NCI-H524 (cell line): ENCODE measurements around the gene GNAQ.
A peak's percentile ranks its signal among the peaks of the same experiment; 100 is the strongest.

Source experiments
- DNase-seq, 2 experiments: peaks; one replicate each; lab custom pipeline; 2025; lab: John Stamatoyannopoulos, UW

GNAQ gene

DNA sequence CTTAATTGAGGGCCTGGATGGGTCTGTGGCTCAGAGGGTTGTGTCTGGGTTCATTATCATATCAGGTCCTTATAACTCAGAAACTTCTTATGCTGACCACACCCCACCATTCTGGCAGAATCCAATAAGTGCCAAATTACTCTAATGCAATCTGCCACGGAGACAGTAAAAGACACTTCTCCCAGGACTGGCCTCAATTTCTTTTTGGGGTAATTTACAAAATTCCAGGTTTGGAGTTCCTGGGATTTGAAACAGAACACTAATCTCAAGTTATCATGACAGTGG lies 187.8 kb downstream of the GNAQ start:
- peak in 1 of 2 experiments; percentile 14 for DNase-seq

DNA sequence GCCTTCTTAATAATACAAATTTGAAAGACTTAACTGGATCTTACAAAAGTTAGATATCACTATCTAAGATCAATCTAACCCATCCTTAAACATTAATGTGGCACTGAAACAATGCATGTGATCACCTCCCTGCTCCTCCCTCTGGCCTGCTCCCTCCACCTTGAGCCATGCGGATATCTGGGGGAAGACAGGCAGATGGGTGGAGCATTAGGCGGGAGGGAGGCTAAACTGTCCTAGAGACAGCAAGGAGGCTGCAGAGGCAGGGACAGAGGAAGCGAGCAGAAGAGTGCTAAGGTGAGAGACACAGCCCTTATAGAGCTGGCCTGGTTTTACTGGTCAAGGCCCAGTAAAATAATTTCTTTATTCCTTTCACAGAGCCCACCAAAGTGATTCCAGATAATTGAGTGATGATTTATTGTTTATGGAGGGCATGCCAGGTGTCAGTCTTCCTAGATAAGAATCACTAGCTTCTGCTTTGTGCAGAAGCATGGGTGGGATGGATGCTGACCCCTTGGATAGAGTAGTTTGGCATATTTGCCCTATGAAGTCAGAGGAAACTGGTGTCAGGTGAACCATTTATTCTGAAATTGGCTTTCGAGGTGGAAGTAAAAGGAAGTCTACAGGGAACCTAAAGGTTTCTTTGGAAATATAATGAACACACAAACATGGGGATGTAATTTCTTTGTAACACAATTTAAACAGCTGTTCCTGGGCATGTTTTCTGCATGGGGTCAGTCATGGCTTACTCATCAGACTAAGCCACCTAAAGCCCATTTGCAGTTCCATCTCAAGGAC lies 188.3 kb downstream of the GNAQ start:
- DNase-seq, result no peak

DNA sequence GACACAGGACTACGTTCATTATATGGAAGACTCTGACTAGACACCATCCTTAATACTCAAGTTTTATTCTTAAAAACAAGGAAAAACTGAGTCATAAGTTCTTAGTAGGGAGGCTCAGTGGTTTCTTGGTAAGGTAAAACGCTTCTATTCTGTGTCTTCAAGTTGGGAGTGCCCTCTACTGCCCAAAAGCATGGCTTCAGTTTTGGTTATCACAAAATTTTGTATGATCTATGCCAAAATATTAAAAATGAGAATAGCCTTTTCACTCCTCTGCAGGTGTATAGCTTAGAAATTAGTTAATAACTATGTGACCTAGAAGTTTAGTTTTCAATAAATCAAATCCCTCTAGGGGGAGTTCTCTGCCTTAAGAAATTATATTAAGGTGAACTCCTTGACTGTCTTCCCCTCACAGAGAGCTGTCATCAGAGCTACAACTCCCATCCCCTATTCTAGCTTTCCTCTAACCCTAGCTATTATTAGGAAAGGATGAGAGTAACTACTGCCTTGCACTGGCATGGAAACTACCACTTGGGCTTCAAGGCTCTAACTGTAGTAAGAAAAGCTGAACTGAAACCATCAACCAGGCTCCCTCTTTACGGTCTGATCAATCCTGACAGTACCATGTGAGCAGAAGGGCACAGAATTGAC lies 189.7 kb downstream of the GNAQ start:
- peak in 1 of 2 experiments; percentile 9 for DNase-seq

DNA sequence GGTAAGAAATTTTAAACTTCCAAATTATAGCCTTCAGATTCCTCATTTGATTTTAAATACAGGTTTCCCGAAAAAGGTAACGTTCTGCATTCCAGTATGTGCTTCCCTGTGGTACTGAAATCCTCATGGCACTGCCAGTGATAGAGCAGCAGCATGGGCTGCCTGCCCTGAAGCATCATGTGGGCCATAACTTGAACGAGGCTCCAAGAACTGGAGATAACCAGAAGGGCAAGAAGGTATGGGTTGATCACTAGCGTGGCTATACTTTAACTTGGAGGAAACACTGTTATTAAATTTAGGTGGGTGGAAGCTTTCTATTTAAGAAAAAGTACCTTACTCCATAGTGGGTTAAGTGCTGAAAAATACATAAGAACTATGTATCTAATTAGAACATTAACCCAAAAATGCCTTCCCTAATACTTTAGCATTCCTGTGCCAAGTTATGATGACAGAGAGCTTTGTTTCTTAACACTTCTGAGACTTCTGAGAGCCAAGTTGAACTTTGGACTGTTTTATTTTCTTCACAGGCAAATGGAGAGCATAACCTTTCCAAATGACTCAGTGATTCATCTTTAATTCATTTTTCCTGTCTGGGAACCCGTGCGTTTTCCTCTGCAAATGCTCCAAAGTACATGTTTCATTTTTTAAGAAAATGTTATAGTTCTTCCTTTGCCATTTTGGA lies 192.0 kb downstream of the GNAQ start:
- no peak for DNase-seq

DNA sequence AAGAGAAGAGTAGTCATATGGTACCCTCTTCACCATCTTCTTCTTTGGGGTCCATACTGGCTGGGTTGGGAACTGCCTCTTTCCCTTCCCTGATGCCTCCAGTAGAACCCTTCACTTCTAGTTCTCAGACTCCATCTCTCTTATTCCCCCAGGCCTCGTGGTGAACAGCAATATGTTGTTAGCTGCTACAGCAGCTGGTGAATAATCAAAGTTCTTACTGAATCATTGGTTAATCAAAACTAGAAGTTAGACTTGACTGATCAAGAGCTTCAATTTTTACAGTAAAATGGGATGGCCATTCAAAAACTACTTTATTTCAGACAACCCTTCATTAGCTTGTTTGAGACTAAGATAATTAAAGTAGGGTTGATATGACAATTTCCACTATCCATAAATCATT lies 192.6 kb downstream of the GNAQ start:
- no peak for DNase-seq

DNA sequence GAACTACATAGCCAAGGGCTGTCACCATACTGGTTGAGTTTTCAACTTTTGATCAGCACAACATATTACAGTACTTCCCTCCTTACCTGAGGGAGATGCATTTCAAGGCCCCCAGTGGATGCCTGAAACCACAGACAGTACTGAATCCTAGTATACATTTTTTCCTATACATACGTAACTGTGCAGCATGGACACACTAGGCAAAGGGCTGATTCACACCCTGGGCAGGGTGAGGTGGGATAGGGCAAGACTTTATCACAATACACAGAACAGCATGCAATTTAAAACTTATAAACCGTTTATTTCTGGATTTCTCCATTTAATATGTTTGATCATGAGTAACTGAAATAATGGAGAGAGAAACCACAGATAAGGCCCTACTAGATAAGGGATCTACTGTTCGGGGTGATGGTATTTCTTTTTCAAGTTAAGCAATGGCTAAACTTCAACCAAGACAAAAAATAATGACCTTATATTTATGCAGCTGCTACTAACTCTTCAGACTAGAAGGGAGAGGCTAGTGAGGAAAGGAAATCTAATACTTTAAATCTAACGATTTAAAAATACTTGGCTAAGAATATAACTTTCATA lies 196.6 kb downstream of the GNAQ start:
- no peak for DNase-seq

DNA sequence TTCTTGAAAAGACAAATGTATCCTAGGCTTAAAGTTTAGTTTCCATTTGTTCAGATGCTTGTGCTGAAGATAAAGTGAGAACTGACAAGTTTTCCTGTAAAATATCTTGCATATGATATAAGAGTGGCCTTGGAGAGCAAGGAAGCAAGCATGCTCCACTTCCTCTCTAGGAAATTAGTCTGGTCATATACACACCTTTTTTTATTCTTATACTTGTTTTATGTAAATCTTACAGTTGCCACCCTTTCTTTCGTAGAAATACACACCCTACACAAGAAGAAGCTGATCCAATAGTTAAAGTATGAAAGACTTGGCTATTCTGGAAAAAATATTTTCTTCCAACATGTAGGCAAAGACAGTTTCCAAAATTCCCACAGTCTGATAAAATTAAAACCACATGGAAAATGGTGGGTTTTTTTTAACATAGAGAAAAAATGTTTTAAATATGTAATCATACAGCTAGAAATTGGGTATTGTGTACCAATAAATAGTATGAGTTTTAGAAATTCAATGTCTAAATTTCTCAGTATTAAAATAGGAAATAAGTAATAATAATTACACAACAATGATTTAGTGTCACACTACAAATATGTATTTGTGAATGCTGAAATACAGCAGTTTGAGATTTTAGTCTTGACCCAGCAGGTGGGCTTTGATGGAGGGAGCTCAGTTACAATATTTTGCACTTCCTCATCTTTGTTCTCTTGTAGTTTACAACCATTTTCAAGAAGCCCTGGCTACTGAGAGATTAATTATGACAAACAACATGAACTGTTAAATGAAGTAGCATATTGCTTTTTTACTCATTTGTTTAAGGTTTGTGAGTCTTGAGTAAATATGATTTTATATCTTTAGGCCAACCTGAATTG lies 197.8 kb downstream of the GNAQ start:
- DNase-seq, result no peak

DNA sequence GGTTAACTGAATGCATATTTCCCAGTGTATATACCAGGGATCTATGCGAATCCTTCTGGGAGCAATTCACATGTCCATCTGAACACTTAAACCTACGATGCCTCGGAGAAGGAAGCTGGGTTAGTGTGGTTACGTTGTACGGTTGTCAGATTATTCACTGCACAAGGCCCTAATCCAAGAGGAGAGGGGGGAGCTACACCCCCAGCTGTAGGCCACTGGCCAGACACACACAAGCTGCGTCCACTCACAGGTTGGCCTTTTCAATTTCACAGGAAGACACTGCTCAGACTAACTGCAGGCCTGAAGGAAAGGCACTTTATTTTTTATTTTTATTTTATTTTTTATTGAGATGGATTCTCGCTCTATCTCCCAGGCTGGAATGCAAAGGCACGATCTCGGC lies 199.0 kb downstream of the GNAQ start:
- DNase-seq, result no peak

DNA sequence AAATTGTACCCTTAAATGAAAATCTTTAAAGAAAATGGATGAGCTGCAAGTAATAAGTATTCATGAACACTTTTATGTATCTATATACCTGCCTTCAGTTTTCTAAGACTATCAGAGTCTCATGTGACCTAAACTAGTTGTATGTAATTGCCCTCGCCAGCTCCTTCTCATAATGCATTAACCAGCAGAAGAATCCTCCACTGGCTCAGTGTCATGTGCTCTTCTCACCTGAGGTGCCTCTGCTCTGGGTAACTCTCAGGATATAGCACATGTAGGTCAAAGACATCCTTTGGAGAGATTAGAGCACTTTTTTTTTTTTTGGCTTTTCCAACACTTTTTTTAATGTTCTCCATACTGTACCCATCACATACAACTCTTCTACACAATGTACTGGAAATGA lies 199.8 kb downstream of the GNAQ start:
- no peak for DNase-seq

DNA sequence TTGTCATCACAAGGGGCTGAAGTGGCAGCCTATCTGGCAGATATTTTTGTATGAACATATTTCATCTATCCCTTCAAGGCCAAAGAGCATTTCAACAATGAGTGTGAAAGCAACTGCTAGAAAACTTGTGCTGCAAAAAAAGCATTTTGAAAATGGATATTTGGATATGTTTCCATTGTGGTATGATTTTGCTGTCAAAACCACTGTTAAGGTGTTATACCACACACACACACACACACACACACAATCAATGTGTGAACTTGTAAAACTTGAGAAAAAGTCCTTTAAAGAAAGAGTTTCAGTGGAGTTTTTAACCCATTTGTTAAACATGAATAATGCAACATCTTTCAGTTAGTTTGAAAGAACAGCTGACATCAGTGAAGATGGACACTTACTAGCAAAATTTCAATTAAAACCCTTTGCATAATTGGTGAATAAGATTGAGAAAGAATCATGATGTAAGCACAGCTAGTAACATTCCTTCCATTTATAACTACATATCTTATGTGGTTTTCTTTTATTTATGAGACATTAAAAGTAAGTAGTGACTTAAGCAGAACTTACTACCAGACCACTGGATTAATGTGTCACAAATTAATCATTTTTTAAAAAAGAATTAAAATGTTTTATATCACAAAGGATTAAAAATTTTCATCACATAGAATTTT lies 200.9 kb downstream of the GNAQ start:
- DNase-seq, result no peak

DNA sequence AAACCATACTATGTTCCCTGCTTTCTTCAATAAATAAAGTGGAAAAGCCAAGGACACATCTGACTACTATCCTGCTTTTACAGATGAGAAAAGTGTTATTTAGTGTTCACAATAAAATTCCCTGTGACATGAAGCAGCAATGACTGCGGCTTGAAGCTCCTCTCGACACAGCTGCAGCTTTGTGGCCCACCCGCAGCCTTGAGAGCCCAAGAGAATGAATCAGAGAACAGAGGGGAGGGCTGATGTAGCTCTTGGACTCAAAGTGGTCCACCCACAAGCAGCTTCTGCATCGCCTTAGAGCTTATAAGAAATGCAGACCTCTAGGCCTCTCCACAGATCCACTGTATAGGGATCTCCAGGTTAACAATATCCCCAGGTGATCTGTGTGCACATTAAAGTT lies 202.2 kb downstream of the GNAQ start:
- DNase-seq, result no peak

DNA sequence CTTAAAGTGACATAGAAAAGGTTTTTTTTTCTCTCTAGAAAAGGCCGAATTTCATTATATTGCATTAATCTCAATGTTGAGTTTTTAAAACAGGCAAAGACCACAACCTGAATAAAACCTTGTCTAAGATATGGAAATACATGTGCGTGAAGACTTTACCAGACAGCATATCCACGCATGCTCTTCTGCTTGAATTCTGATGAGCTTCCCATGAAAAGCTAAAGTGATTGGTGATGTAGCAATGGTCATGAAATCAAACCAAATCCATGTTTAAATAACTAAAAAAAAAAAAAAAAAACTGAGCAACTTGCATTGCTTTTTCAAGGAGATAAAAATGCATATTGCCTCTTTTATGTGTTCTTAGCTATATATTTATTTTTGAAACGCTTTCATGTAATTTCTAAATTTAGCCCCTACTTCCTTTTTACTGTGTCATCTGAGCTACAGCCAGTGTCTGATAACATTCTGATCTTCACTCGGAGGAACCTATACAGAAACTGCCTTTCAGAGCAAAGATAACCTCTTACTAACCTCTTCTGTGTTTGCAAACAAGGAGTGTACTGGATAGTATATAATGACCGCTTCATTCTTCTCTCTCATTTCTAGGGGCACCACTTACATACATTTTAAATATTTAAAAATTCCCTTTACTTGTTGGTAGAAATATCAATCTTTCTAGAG lies 204.4 kb downstream of the GNAQ start:
- no peak for DNase-seq

DNA sequence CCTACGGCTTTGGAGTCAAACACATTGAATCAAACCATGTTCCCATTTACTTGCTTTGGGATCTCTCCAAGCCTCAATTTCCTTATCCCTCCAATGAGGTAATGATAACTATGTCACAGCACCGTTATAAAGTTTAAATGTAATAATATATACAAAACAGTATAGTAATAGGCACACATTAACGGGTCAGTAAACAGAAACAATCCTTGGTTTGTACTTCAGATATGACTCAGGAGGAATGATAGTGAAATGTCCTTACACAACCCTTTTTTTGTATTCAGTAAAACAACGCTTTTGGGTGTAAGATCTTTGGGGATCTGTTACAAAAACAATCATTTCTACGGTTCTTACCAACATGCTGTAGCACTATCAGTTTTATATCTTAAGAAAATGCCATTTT lies 205.0 kb downstream of the GNAQ start:
- DNase-seq, result no peak

DNA sequence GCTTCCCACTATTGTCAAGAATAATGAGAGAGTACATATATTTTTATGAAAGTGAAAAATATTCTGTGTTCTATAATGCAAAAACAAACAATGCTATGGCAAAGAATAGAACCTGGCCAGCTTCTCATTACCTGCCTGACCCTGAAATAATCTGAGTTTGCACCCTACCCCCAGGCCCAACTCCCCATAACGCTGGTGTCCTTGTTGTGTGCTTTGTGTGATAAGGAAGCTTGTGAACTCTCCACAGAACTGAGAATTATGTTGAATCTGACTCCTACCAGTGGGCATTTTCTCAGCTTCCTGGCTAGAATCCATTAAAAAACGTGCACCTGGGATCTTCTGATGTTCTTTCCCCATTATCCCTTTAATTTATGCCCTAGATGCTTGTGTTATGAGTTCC lies 205.5 kb downstream of the GNAQ start:
- DNase-seq, result no peak

DNA sequence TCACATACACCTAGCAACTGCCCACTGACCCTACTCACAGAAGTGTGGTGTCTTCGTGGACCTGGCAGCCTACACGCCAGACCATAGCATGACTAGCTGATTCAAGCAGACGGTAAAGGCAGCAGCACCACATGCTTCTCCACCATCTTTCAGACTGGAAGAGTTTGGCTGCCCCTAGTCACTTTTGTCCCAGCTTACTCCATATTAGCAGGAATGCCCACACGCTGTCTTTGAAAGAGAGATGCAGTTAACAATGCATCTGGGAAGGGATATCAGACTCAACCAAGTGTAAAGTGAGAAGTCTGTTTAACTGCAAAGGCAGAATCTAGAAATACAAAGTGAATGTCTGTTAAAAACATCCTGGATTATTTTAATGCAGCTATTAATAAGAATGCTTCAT lies 206.2 kb downstream of the GNAQ start:
- DNase-seq, result no peak

DNA sequence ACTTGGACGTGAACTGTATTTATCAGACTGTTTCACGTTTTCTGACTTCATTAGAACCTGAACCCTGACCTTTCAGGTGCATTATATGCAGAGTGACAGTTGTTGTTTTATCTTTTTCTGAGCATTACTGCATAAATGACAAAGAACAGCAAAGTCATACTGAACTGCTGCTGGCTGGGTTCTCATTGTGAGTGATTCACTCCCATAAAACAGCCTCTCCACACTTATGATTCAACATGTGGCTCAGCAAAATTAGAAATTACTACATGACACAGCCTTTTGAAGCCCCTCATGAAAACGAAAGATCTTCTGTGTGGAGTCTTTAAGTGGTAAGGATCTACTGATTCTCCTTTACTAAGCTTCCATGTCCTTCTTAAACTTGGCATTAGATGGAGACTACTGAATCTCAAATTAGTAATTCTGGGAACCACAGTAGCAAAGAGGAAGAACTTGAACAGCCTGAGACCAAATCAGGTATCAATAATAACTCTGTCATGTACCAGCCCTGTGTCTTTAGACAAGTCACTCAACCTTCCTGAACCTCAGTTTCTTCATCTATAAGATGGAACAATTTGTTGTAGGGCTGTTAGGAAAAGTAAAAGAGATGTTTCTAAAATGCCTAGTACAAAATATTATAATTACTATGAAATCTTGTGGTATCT lies 211.2 kb downstream of the GNAQ start:
- DNase-seq, result no peak

DNA sequence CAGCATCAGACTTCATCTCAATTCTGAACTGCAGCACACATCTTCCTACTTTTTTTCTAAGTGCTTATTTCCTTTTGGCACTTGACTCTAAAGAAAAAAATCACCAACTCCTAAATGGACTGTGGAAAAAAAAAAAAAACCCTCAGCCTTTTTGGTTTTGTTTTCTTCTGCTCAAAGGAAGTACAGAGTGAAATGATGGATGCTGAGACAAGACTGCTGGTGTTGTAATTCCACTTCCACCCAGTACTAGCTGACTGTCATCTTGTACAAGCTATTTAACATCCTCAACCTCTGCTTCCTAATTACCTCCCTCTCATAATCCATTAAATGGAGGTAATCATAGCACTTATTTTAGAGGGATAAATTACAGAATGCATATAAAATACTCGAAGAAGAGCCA lies 212.0 kb downstream of the GNAQ start:
- no peak for DNase-seq

DNA sequence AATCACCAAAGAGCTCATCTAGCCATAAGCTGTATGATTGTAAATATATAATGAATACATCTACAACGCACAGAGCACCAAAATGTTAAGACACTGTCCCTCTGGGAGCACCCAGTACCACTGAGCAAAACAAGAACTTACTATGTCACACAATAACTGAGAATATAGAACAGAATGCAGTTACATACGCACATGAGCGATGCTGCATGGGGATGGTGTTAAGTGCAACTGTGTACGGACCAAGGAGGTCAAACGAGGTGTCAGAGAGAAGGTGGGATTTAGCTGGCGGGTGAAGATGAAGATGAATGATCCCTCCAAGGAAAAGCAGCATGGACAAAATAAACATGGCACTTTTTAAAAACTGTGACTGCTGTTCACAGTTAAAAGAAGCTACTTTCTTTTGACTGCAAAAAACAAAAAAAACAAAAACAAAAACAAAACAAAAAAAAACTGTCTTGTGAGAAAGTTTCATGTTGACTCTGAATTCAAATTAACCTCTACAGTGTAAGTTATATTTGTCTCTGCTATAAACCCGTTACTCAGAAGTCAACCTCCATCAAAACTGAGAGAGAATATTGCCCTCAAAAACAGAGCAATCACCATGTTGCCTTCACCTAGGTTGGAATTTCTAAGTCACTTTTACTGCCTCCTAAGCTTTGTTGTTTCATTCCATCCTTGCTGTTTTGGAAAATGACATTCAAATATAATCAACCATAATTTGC lies 213.9 kb downstream of the GNAQ start:
- no peak for DNase-seq

DNA sequence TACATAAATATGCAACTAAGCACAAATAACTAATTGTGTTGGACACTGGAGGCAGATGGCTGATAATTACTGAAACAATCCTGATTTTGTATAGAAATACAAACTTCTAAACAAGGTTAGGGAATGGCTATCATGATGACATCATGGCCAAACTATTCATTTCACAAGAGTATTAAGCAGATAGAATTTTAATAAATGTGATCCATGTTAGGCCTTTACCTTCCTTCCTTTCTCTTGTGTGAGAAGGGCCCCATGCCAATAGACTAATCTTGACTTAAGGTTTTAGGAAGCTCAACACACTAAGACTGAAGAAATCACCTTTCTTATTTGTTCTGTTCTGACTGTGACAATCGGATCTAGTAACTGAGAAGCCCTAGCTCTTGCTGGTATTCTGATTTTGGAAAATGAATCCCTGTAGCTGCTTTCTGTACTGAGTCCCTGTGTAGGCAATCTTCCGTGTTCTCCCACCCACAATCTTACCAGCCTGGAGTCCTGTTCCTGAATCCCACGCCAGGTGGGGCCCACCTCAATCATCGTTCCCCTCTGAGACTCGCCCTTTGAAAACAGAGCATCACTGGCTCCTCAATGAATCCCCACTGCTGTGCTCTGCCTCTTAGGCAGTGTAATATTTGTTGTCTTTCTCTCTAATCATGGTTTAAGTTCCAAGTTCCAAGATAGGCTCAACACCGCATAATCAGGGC lies 214.8 kb downstream of the GNAQ start:
- no peak for DNase-seq
